ENCODE measurements around the gene DVL1. TPM values are rescaled to one million over a fixed set of nuclear protein-coding genes. Genes with fewer than 3 reads are reported as not detected.

Gene DVL1
- total RNA-seq, 2 experiments from 2014 or later, result 37.6 to 38.6 TPM

DNA sequence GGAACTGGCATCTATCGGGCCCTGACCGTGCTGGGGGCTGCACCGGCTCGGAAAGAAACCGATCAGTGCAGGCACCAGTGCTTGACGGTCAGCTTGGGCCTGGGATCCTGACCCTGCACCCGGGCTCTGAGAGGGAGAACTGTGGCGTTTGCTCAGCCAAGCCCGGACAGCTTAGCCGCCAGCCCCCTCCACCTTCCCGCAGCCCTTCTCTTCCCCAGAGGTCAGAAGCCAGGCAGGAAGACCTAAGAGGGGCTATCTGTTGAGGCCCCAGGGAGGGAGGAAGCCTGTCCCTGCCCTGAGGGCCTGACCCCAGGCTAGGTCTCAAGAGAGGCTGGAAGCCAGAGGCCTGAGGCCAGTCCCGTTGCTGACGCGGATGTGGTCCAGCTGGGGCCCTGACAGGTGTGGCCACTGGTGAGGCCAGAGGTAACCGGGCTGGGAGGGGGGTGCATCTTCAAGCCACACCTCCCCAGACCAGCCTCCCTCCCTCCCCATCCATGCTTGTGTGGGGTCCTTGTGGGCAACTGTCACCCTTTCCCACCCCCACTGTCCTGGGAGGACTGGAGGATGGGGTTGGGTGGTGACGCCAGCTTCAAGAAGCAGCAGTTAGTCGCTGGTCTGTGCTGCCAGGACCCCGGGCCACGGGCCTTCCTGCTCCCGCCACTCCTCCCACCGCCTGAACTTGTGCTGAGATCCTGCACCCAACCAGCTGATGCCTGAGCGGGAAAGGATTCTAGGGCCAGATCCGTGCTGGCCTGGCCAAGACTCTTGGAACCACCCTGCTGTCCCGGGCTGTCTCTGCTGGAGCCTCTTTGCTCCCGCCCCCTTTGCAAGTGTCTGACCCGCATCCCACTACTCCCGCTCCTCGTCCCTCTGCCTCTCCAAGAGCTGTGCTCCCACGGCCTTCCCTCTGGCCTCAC, 2.6 kb upstream of the DVL1 start:
- H3K27ac Mint-ChIP-seq, result no peak overlapping the region
- no peaks in the 10 kb centered on the region for H3K36me3 Mint-ChIP-seq
- H3K4me1 Mint-ChIP-seq (ENCODE audit: low read depth), result peaks cover 14% of the 10 kb centered on the region
- peak overlapping the region; percentile 35 for H3K4me3 Mint-ChIP-seq
- peaks cover 25% of the 10 kb centered on the region for H3K27me3 Mint-ChIP-seq
- CTCF ChIA-PET, result interaction anchor here (1.0 to 2.5 kb wide), 2 partner anchors 20 to 23 kb away, joined by 4 to 10 read pairs; partner anchors contain the start of gene AURKAIP1
- POLR2A ChIA-PET, result no interaction called here
- DNase-seq, result no peak
- H3K9me3 Mint-ChIP-seq, result no peaks in the 10 kb centered on the region
- intact Hi-C loops (cut with micrococcal nuclease), result no loop called here

DNA sequence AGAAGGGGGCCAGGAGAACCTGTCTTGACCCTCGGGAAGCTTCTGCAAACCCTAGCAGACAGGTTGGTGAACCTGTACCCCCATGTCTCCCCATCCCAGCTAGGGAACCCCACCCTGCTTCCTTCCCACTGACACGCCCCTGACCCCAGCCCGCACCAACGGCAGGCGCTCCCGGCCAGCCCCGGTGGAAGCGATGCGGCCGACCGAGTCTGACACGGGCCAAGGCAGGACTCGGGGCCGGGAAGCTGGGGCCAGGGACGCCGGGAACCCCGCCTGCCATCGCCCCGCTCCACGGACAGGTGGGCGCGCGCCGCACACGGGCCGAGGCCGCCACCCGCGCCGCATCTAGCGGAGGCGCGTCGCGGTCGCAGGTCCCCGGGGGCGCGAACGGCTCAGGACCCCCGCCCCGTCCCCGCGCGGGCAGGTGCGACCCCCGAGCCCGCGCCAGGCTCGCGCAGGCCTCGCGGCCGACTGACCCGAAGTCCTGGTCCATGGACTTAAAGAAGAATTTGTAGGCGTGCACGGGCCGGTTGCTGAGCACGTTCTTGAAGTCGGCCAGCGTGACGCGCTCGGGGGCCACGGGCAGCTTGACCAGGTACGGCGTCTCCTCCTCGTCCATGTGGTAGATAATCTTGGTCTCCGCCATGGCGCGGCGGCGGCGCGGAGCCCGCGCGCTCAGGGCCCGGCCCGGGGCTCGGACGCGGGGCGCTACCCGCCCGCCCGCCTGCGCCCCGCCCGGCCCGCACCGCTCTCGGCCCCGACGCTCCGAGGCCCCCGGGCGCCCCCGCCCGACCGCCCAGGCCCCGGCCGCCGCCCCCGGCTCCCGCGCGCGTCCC, 580 bp downstream of the DVL1 start:
- intact Hi-C loops (cut with micrococcal nuclease), result loop anchor here (1.0 kb wide), 2 partner anchors 27 to 40 kb away; partner anchors contain the start of genes AURKAIP1 and PUSL1
- Mint-ChIP-seq H3K9me3 (no peaks in the 10 kb centered on the region), H3K27me3 (peaks cover 19% of the 10 kb centered on the region), H3K4me3 (peak overlapping the region; percentile 74), H3K36me3 (no peaks in the 10 kb centered on the region), H3K27ac (no peak overlapping the region), H3K4me1 (ENCODE audit: low read depth) (peaks cover 20% of the 10 kb centered on the region)
- CTCF ChIA-PET, result interaction anchor here (0.9 to 2.4 kb wide), 7 partner anchors 21 to 227 kb away, joined by 3 to 10 read pairs (median 5); partner anchors contain the start of gene CCNL2
- peak; percentile 27 for DNase-seq
- POLR2A ChIA-PET, result no interaction called here

DNA sequence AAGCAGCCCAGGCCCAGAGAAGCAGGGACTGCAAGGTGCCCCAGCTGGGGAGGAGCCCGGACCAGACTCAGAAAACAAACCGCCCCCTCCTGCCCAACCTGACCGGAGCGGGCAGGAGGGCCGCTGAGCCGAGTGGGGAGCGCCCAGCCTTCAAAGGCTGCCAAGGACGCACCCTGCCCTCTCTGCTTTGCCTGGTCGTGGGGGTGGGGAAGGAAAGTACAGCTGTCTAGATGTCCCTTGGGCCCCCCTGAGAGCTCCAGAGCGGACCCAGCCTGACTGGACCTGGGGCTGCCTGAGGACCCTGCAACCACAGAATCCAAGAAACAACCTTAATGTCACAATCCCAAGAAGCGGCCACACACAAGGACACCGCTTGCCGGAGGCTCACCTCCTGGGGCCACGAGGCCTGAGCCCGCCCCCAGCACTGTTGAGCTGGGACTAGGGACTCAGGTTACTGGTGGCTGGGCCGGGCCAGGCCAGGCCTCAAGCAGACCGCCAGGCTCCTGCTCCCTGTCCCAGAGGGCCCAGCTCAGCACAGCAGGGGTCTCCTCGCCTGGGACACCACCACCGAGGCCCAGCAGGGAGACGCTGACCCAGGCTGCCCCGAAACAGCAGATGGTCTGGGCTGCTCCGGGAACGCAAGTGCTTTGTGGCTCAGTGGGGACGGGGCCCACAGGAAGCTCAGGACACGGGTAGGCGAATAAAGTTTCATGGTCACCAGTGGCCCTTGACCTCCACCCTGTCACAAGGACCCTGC, 1.4 kb downstream of the DVL1 start:
- Mint-ChIP-seq H3K27ac (no peak overlapping the region), H3K9me3 (no peaks in the 10 kb centered on the region), H3K27me3 (peaks cover 11% of the 10 kb centered on the region), H3K4me1 (ENCODE audit: low read depth) (peaks cover 20% of the 10 kb centered on the region), H3K36me3 (no peaks in the 10 kb centered on the region), H3K4me3 (peak overlapping the region; percentile 74)
- POLR2A ChIA-PET, result no interaction called here
- no peak for DNase-seq
- CTCF ChIA-PET, result interaction anchor here (0.9 to 2.4 kb wide), 7 partner anchors 21 to 226 kb away, joined by 3 to 10 read pairs (median 5); partner anchors contain the start of gene CCNL2
- intact Hi-C loops (cut with micrococcal nuclease), result no loop called here

DNA sequence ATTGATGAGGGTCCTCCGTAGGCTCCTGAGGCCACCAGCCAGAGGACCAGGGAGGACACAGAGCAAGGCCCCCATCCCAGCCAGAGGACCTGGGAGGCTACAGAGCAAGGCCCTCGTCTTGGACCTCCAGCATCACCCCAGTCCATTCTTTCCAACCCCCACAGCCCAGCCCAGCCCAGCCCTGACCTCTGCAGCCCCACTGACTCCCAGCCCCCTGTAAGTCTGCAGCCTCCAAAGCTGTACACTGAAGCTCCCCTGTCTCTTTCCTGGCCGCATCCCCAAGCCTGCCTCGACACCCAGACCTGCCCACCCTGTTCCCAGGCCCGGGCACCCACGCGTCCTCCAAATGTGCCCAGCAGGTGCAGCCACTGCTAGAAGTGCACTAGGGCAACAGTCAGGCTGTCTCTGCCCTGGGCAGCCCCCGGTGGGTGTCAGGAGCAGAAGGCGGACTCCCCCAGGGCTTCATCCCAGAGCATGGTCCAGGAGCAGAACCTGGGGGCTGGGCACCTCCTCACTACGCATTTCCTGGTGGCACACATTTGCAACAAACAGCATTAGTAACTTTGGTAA, 2.1 kb downstream of the DVL1 start:
- POLR2A ChIA-PET, result interaction anchor here (0.6 kb wide), 1 partner anchor 315 kb away, joined by 3 read pairs; no protein-coding TSS in a partner anchor

DNA sequence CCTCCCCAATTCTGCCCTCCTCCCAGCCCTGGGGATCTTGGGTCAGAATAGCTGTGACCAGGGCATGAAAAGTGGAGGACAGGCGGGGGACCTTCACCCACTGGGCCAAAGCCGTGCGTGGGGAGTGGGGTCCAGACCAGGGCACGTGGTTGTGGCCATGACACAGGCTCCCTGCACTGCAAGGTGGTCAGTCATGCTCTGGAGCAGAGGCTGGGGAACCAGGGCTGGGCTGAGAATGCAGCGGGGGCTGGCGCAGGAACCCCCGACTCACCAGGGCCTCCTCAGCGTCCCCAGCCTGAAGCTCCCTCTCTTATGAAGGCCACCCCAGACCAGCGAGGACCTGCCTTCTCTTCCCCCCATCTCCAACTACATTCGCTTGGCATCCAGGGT, 2.7 kb downstream of the DVL1 start:
- Mint-ChIP-seq H3K36me3 (no peaks in the 10 kb centered on the region), H3K9me3 (no peaks in the 10 kb centered on the region), H3K4me1 (ENCODE audit: low read depth) (peaks cover 20% of the 10 kb centered on the region), H3K27me3 (no peaks in the 10 kb centered on the region), H3K27ac (no peak overlapping the region), H3K4me3 (no peak overlapping the region)
- CTCF ChIA-PET, result interaction anchor here (0.5 to 2.4 kb wide), 3 partner anchors 26 to 248 kb away, joined by 3 to 7 read pairs (median 5); no protein-coding TSS in a partner anchor
- POLR2A ChIA-PET, result interaction anchor here (0.6 kb wide), 1 partner anchor 315 kb away, joined by 3 read pairs; no protein-coding TSS in a partner anchor
- intact Hi-C loops (cut with micrococcal nuclease), result no loop called here
- DNase-seq, result no peak

More for the DNA sequence above, 2.1 kb downstream of the DVL1 start:
- Mint-ChIP-seq H3K4me3 (peak overlapping the region; percentile 74), H3K27me3 (peaks cover 4% of the 10 kb centered on the region), H3K36me3 (no peaks in the 10 kb centered on the region), H3K27ac (no peak overlapping the region), H3K9me3 (no peaks in the 10 kb centered on the region), H3K4me1 (ENCODE audit: low read depth) (peaks cover 20% of the 10 kb centered on the region)
- CTCF ChIA-PET, result interaction anchor here (1.3 to 2.4 kb wide), 4 partner anchors 25 to 225 kb away, joined by 3 to 10 read pairs (median 6); partner anchors contain the start of gene CCNL2
- intact Hi-C loops (cut with micrococcal nuclease), result no loop called here
- no peak for DNase-seq

DNA sequence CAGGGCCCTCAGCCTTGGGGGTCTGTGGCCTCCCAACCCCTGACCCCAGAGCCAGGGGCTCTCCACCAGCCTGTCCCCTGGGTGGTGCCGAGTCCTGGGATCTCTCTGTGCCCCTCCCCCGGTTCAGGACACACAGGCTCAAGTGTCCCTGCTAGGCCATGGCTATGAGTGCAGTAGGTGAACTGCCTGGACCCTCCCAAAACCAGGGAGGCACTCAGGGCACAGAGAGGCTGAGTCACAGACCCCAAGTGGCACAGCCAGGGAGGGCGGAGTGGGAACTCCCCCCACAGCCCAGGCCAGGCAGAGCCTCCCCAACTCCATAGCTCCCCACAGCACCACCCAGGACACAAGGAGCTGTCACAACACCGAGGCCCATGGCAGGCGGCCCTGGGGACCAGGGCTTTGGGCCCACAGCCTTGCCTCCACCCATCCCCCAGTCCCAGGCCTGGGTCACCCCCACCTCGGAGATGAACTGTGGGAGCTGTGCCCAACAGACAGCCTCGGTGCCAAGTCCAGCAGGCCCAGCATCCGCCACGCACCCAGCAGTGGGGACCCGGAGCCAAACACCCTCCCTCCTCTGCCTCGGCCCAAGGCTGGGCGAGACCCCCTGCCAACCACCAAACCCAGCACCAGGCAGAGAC, 3.2 kb downstream of the DVL1 start:
- Mint-ChIP-seq H3K27me3 (no peaks in the 10 kb centered on the region), H3K36me3 (peaks cover 4% of the 10 kb centered on the region), H3K4me1 (ENCODE audit: low read depth) (peaks cover 20% of the 10 kb centered on the region), H3K9me3 (no peaks in the 10 kb centered on the region), H3K27ac (no peak overlapping the region), H3K4me3 (no peak overlapping the region)
- CTCF ChIA-PET, result interaction anchor here (0.5 to 1.3 kb wide), 2 partner anchors 26 to 247 kb away, joined by 3 to 5 read pairs; no protein-coding TSS in a partner anchor
- DNase-seq, result no peak
- intact Hi-C loops (cut with micrococcal nuclease), result no loop called here
- POLR2A ChIA-PET, result no interaction called here

DNA sequence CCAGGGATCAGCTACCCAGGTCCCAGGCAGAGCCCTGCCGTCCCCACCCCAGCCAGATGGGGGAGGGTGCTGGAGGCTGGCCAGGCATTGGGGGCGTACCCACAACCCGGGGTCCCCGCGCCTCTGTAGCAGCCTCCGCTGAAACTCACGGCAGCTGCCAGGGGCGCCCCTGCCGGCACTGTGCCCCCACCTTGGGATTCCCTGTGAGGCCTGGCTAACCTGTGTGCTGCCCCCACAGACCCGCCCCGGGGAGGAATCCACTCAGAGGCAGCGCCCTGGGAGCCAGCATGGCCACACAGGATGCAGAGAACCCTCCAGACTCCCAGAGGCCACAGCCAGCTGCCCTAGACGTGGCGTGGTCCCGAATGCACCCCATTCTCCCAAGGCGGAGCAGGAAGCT, 3.8 kb downstream of the DVL1 start:
- Mint-ChIP-seq H3K27me3 (no peaks in the 10 kb centered on the region), H3K4me1 (ENCODE audit: low read depth) (peaks cover 20% of the 10 kb centered on the region), H3K27ac (no peak overlapping the region), H3K4me3 (no peak overlapping the region), H3K9me3 (no peaks in the 10 kb centered on the region), H3K36me3 (peaks cover 10% of the 10 kb centered on the region)
- ChIA-PET CTCF (no interaction called here), POLR2A (no interaction called here)
- intact Hi-C loops (cut with micrococcal nuclease), result no loop called here
- no peak for DNase-seq

DNA sequence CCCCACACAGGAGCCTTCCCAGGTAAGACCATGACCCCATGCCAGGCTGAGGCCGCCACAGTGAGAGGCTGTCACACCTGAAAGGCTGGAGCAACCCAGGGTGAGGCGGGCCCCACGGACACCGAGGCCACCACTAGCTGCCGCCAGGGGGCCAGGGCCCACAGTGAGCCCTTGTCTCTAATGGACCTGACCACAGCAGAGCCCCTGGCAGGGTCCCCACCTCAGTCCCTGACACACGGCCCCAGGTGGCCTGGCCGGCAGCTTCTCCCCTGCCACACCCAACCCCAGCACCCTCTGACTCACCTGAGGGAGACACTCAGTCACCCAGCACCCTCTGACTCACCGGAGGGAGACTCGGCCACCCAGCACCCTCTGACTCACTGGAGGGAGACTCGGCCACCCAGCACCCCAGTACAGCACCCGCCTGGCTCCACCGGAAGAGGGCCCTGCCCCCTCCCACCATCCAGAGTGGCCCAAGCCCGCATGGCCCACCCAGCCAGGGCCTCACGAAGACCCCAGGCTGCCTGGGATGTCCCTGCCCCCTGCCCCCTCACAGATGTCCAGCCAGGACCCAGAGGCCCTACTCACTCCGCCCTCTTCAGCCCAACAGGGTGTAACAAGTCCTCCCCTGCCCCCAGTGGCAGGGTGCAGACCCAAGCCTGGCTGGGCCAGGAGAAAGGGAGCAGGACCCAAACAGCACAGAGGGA, 4.4 kb downstream of the DVL1 start:
- H3K27ac Mint-ChIP-seq, result no peak overlapping the region
- ChIA-PET POLR2A (no interaction called here), CTCF (no interaction called here)
- H3K4me3 Mint-ChIP-seq, result no peak overlapping the region
- no peaks in the 10 kb centered on the region for H3K9me3 Mint-ChIP-seq
- DNase-seq, result peak; percentile 77
- H3K4me1 Mint-ChIP-seq (ENCODE audit: low read depth), result peaks cover 20% of the 10 kb centered on the region
- intact Hi-C loops (cut with micrococcal nuclease), result no loop called here
- no peaks in the 10 kb centered on the region for H3K27me3 Mint-ChIP-seq
- H3K36me3 Mint-ChIP-seq, result peaks cover 10% of the 10 kb centered on the region

DNA sequence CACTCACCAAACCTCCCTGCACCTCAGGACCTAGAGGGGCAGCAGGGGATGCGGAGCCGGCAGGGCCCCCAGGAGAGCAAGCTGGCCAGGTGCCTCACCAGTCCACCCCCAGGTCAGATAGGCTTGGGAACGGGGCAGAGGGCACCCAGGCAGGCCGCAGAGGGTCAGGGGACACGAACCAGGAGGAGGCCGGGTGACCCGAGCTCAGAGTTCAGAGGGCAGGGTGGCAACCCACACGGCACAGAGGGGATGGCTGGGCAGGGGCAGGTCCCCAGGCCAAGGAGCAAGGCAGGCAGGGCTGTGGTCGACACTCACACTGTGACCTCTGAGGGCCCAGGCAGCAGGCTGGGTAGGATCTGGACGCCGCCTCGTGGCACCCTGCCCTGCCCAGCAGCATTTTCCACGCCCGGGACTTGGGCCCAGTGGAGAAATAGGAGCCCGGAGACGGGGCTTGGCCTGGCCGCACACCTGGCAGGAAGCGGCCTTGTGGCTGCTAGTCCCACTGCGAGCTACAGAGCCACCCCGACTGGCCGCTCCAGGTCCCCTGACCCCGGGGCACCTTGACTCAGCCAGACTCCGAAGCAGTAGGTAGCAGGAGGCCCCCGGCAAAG, 5.3 kb downstream of the DVL1 start:
- intact Hi-C loops (cut with micrococcal nuclease), result no loop called here
- Mint-ChIP-seq H3K4me1 (ENCODE audit: low read depth) (peaks cover 20% of the 10 kb centered on the region), H3K27ac (no peak overlapping the region), H3K36me3 (peaks cover 12% of the 10 kb centered on the region), H3K4me3 (no peak overlapping the region), H3K9me3 (no peaks in the 10 kb centered on the region), H3K27me3 (no peaks in the 10 kb centered on the region)
- CTCF ChIA-PET, result no interaction called here
- POLR2A ChIA-PET, result no interaction called here
- DNase-seq, result no peak

DNA sequence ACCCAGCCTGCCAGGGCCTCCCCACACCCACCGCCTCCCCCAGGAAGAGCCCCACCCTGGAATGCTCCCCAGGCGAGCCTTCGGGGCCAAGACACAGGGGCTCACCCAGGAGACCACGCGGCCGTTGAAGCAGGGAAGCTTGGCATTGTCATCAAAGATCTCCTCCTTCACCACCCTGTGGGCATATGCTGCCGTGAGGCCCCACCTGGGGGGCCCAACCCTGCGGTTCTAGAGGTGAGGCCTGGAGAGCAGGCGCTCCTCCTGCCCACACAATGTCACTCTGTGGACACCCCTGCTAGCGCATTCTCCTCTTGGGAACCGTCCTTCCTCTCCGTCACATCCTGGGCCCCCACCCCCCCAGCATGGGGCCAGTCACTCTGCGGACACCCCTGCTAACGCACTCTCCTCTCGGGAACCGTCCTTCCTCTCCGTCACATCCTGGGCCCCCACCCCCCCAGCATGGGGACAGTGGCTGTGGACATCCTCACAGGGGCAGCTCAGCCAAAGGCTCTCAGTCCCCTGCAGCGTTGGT, 6.6 kb downstream of the DVL1 start:
- no peak for DNase-seq
- POLR2A ChIA-PET, result interaction anchor here (0.5 kb wide), 1 partner anchor 26 kb away, joined by 5 read pairs; no protein-coding TSS in a partner anchor
- CTCF ChIA-PET, result interaction anchor here (1.0 kb wide), 1 partner anchor 29 kb away, joined by 3 read pairs; no protein-coding TSS in a partner anchor
- H3K27me3 Mint-ChIP-seq, result no peaks in the 10 kb centered on the region
- no peak overlapping the region for H3K27ac Mint-ChIP-seq
- intact Hi-C loops (cut with micrococcal nuclease), result no loop called here
- peaks cover 16% of the 10 kb centered on the region for H3K4me1 Mint-ChIP-seq (ENCODE audit: low read depth)
- no peak overlapping the region for H3K4me3 Mint-ChIP-seq
- H3K9me3 Mint-ChIP-seq, result no peaks in the 10 kb centered on the region
- H3K36me3 Mint-ChIP-seq, result peaks cover 15% of the 10 kb centered on the region
